Measurements from ENCODE around the gene PACRG.

The PACRG gene

DNA sequence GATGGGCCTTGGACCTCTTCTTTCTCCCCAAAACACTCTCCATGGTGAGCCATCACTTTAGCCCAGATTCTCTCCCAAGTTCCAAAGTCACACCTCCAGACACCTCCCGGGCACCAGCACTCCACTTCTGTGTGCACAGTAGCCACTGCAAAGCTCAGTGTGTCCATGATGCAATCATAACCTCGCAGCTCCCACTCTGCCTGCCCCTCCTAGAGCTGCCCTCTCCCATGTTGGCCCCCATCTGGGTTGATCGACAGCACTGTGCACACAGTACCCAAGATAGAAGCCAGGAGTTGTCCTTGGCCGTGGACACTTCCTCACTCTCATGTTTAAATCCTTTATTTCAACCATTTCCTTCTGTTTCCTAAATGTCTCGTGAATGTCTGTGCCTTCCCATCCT lies 293.3 kb downstream of the PACRG start:
- DNase-seq: no peak

DNA sequence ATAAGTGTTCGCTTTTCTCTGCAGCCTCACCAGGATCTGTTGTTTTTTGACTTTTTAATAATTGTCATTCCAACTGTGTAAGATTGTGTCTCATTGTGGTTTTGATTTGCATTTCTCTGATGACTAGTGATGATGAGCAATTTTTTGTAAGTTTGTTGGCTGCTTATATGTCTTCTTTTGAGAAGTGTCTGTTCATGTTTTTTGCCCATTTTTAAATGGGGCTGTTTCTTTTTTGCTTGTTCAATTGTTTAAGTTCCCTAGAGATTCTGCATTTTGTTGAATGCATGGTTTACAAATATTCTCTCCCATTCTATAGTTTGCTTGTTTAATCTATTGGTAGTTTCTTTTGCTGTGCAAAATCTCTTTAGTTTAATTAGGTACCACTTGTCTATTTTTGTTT lies 295.9 kb downstream of the PACRG start:
- no peak for DNase-seq

DNA sequence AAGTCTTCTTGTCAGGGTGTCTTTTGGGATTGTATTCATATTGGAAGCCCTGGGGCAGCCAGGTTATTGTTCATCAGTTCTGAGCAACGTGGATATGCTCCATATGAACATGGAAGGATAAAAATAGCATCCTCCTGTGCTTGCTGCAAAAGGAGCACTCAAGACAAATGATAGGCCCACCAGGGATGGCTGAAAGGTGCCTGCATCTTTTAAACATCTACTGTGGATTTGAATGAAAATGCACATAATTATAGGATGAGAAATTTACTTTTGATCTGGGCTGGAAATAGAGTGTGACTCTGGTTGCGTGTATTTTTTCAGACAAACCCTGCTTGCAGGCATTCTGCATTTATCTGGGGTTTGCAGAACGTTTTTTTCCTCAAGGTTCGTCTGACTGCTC lies 299.1 kb downstream of the PACRG start:
- DNase-seq: no peak

DNA sequence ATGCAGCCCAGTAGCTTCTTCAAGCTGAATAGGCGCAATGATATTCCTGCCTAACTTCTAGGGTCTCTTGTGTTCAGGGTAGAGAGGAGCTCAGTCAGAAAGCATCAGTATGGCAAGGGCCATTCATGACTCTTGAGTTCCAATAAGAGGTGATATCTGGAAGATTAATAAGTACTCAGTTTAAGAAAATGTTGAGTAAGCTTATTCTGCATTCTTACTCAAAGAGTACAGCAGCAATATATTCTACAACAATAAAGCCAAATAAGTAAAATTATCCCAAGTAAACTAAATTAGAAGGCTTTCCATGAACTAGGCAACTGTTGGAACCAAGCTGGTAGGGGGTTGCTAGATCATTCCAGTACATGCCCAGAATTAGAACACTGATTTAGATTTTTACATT lies 303.2 kb downstream of the PACRG start:
- DNase-seq: no peak

DNA sequence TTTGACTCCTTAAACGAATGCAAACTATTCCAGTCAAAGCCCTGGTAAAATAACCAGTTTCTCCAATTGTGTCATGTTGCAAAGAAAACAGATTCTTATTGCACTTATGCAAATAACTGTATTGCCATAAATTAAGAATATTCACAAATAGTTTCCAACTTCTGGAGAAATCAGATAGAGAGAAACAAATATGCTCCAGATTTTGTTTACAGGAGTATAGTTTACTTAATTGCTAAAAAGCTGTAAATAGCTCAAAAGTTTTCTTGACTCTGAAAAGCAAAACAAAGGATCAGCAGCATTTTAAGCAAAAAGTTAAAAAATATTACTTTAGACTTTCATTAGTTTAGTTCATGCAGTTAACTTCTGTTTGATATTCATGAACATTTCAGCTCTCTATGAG lies 304.2 kb downstream of the PACRG start:
- no peak for DNase-seq

DNA sequence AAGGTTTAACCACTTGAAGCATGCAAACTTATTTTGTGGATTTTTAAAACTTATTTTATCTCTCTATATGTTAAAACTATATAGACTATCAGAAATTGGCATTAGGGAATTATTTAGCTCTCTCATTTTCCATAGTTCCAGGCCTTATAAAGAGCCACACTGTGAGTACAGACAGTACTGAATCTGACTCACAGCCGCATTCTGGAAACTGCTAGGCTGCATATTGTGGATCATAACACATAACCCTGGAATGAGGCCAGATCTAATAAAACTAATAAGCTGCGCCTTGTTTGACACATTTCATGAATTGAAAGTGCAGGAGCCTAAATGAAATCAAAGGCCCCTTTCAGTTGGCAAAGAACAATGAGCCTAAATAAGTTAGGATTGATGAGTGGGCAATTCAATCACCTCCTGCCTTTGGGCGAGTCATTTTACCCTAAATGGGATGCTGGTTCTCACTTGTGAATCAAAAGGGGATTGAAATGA lies 308.4 kb downstream of the PACRG start:
- DNase-seq: no peak

DNA sequence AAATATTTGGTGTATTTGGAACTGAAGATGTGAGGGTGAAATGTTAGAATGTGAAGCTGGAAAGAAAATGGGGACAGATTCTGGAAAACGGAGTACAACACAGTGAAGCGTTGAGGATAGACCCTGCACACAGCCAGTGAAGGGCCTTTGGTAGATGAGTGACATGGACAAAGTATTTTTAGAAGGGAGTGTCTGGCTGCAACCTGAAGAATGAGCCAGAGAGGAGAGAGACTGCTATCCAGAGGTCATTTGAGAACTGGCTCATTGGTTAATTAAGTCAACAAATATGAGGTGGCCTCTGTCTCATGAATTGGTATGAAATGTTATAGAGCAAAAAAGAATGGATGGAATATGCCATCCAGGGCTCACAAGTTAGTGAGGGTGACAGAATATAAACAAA lies 310.5 kb downstream of the PACRG start:
- no peak for DNase-seq

DNA sequence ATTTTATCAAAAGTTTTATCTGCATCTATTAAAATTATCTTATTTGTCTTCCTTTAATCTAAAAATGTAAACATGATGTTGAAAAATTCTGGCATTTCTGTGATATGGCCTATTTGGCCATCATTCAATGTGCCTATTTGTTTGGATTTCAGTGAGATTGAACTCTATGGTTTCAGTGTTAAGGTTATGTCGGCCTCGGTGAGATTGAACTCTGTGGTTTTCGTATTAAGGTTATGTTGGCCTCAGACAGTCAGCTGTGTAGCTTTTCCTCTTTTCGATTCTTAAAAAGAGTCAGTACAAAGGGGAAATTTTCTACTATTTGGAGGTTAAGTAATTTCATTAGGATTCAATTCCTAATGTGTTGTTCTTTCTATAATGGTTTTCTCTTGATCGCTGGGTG lies 320.6 kb downstream of the PACRG start:
- no peak for DNase-seq

DNA sequence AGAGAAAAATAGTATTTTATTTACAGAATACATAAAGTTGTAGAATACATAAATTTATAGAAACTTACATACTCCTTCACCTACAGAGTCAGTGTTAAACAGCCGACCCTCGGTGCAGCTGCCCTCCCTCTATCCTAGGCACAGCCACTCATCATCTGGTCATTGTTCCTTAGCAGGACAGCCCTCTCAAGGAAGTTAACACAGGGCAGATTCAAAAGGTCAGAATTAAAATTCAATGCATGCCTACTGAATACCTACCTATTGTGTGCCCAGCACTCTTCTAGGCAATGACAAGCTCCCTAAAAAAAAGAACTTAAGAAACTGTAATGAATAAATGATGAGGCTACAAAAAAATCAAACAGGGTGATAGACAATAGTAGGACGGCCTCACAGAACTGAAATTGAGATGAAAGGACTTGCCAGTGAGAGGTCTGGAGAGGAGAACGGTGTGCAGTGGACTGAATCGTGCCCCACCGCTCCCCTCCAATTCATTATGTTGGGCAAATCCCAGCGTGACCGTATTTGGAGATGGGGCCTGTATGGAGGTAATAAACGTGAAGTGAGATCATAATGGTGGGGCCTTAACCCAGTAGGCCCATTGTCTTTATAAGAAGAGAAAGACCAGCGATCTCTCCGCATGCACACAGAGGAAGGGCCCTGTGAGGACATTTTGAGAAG lies 326.0 kb downstream of the PACRG start:
- DNase-seq: no peak

DNA sequence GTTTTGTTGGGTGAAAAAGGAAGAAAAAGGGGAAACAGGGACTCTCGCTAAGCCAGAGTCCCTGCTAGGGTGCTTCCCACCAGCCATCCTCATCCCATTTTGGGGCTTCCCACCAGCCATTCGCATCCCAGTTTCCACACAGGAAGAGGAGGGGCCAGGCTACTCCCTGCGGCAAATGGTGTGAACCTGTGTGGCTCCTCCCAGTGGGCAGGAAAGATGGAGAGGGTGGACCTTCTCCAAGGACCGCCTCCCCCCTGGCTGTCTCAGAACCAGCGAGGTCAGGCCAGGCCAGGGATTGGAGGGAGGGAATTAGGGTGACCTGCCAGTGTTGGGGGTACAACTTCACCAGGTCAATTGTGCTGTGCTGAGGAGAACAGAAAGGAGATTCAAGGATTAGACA lies 326.9 kb downstream of the PACRG start:
- DNase-seq: no peak

DNA sequence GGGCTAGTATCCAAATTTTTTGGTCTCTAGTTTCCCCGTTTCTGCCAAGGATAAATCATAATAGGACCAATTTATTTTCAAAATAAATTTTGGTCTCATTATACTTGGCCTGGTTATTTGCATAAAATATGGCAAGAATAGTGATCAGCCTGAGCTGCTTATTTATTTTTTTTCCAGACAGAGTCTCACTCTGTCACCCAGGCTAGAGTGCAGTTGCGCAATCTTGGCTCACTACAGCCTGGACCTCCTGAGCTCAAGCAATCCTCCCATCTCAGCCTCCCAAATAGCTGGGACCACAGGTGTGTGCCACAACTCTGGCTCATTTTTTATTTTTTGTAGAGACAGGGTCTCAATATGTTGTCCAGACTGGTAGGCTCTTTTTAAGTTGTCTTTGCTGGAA lies 329.5 kb downstream of the PACRG start:
- DNase-seq: no peak

DNA sequence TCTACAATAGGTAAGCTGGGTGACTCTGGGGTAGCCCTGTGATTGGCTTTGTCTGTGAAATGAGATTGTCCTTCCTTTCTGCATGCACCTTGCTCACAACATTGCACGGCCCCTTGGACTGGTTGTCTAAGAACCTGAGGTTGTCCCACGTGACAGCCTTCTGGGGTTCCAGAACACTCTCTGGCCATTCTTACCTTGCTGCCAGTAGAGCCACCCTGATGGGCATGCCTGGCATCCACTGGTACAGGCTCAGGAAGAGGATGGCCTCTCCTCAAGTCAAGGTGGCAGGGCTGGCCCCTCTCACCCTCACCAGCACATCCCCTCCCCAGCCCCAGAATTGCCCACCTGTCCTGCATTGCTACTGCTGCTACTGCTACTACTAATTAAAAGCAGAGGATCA lies 335.0 kb downstream of the PACRG start:
- no peak for DNase-seq

DNA sequence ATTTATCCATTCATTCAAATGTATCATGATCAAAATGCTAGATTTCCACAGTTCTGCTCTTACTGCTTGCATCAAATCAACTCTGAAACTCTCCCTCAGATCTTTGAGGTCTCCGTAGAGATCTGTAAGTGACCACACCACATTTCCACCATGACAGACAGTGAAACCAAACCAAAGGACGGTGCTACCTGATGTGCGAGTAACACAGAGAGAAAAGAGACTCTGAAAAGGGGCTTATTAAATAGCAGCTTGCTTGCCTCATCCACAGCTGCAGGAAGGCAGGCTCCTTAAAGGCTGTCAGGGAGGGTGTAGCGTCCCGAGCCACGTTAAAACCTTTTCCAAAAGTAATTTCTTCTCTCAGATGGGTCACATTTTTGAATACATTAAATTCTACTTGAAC lies 335.8 kb downstream of the PACRG start:
- DNase-seq: no peak

DNA sequence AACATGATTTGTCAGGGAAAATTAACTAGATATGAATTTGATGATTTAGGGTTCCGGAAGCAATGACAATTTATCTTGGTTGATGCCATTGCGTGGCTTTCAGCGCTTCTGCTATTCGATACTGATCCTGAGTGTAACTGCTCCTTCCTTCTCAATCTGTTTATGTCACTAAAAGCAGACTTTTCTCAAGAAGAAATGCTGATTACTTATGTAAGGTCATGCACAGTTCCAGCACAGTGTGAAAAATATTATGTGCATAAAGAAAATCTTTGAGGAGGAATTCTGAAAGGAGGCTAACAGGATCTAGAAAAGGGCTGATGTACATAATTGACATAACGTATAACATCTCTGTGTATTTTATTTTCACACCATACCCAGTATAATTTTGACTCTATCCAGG lies 336.6 kb downstream of the PACRG start:
- DNase-seq: no peak

DNA sequence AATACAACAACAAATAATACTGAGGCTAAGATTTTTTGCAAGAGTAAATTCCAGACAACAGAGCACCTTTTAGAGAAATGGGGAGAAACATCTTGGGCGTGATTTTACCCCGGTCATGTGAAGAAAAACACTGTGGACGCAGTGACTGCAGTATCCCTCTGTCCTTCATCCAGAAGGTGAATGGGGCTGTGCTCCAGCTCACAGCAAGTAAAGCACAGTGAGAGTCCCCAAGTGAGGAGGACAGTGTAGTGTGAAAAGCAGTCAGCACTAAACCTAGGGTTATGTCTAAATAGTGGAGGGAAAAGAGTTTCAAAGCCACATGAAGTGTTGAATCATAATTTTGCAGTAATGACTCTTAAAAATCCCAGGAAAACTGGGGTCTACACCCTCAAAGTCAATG lies 338.4 kb downstream of the PACRG start:
- no peak for DNase-seq

DNA sequence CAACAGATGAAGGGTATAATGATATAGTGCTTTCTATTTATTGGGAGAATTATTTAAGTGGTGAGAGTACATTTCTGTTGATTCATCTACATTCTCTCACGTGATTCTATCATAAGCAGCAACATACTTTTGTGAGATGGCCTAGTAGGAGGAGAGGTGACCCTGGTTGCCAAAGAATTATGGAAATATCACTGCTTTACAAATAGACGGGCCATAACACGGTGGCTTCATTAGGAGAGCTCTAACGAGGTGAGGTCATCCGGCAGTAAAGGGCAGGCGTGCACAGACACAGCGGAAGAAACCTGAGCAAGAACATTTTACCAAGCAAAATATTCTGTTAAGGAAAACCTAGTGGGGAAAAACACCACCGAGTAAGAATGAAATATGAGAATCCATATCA lies 349.4 kb downstream of the PACRG start:
- DNase-seq: no peak

DNA sequence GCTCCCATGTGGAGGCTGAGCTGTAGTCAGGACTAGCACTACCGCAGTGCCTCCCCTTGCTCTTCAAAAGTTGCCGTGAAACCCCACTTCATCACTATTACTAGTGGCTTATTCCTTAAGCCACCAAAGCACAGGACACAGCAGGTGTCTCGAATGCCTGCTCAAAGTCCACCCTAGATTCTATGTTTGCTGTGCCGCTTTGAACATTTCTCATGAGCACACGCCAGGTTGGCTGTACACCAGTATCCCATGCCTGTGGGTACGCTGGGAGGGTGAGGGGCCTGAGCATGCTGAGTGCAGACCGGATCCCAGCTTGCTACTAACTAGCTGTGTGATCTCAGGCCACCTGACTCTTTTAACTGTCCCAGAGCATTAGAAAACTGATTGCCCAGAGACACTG lies 350.9 kb downstream of the PACRG start:
- DNase-seq: no peak

DNA sequence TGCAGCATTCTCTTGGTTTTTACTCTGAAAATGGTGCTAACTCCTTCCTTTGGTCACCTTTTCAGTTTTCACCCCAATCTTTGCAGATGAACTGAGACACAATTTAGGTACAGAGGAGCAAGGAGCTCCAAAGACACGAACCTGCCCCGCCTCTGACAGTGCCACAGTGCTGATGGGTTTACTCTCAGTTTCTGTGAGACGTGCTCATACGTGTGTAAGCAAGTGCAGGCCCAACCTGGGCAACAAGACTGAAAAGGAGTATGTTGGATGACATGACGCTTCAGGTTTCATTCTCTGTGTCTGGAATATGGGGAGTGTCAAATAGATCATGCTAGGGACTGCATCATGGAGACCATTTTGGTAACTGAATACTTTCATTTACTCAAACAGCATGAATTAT lies 352.5 kb downstream of the PACRG start:
- DNase-seq: no peak

DNA sequence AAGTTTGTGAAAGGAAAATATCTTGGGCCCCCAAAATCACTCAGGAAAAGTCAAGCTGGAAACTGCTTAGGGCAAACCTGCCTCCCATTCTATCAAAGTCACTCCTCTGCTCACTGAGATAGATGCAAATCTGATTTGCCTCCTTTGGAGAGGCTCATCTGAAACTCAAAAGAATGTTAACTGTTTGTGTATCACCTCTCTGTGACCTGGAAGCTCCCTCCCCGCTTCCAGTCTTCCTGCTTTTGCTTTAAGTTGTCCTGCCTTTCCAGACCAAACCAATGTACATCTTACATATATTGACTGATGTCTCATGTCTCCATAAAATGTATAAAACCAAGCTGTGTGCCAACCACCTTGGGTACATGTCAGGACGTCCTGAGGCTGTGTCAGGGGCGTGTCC lies 355.4 kb downstream of the PACRG start:
- no peak for DNase-seq

DNA sequence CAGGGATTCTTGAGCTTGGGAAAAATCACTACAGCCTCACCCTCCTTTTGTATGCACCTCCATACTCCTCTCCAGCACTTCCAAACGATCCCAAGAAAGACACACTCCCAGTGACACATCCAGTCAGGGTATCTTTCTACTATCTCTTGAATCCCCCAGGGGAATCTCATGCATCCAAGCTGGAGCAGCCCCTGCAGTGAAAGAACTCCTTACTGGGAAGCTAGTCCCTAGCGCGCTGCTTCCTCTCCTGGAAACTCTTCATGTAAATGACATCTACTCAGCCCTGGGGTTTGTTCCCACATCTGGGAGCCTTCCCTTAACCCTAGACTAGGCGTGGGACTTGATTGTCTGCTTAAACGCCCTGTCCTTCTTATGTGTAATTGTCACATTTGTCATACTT lies 357.7 kb downstream of the PACRG start:
- DNase-seq: no peak

DNA sequence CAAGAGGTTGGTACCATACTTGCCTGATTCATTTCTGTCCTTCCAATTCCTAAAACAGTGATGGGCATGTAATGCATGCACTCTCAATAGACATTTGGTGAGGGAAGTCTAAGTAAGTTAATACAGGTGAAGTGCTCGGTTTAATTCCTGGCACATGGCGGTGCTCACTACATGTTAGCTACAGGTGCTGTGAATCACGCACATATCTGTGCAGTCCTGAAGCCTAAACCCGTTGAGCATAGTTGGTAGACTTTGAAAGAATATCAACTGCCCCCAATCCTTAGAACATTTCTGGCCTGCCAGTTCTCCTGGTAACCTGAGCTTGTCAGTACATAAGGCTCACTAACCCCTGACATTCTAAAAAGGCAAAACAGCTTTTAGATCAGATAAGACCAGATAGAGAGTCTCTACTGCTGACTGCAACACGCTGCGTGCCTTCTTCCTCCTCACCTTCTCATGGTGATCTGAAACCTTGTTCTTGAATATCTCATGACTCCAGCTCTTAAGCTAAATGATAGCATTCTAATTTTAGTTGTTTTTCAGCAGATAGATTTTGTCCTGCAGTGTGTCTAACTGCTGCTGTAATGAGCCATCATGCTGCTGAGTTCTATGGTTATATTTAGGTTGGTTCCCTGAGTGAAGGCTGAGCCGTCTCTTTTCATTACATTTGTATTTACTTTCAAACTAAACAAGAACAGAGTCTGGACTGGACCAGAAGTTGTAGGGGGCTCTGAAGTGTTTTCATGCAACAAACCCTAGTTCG lies 358.3 kb downstream of the PACRG start:
- no peak for DNase-seq

DNA sequence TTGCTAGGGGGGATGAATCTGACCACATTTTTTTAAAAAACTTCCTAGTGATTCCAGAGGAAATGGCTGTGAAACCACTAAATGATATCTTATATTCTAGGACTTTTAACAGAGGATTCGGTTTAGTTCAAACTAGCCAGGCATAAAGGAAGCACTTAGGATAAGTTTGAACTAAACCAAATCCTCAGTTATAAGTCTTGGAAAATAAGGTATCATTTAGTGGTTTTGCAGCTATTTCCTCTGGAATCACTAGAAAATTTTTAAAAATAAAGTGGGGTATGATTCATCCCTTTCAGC lies 358.8 kb downstream of the PACRG start:
- DNase-seq: no peak

DNA sequence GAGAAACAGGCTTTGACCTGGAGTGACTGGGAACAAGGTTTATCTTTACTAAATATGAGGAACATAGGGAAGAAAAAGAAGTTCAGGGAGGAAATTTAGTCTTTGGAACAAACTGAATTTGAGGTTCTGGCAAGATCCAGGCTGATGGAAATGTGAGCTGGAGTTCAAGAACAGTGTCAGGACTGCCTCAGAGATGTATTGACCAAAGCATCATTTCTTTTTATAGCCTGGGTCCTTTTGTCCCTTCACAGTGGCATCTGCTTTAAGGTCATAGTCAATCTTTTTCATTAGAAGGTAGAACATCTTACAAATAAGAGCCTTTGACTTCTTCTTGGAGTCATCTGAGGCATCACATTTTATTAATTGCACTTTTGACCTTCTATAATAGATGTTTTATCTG lies 360.2 kb downstream of the PACRG start:
- DNase-seq: no peak

DNA sequence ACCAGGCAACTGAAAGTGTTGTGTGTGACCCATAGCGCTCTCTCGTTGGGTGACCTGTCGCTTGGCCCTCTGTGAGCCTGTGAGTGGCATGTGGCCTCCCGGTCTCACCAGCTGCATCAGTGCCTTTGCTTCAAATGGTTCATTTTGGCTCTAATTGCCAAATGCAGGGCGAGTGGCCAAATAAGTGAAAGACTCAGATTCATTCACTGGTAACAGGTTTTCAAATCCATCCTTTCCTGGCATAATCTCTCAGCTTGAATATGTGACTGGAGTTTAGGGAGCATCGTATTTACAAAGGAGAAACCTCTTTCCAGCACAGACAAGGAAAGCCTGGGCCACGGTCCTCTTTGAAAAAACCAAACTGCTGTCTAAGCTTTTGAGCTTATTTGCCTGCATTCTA lies 365.1 kb downstream of the PACRG start:
- DNase-seq: no peak

DNA sequence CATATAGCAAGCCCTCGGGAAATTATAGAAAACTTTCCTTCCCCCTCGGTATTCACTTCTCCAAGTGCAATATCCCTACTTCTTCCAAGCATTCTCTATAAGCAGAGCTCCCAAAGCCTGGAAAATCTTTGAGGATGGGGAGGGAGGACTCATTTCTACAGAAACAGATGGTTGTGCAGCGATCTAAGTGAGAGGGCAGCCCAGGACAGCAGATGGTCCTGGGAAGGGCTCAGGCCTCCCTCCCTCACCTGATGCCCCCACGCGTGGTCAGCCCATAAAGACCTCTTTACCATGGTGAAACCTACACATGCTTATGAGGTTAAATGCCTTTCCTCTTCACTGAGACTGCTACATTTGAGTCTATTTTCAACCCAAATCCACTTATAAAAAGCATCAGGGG lies 367.1 kb downstream of the PACRG start:
- DNase-seq: no peak

All from NCI-H1048 (cell line).